Calu3 (cell line): ENCODE measurements around the gene PLEKHA7. TPM values are rescaled to one million over a fixed set of nuclear protein-coding genes. Genes with fewer than 3 reads are reported as not detected.
A peak's percentile ranks its signal among the peaks of the same experiment; 100 is the strongest.

Experiments
- BruUV-seq: library from RNA; stranded (reverse); fragments of 400-500 nt; replicated peaks from 2 replicates; lab custom pipeline; 2021; lab: Mats Ljungman, UMichigan
- CTCF ChIA-PET: fragments of 300-600 bp; sonication (Branson Sonifier 250); formaldehyde crosslinking; loops from one replicate; lab custom pipeline; 2022; ENCODE audit warnings: antibody characterized with exemption; lab: Charles Lee
- DNase-seq: peaks from one replicate; pipeline ENCODE4 v3.0.0; 2022
- H3K27ac Mint-ChIP-seq: one replicate; pipeline ENCODE4 v1.8.0; 2022; ENCODE audit warnings: mixed read lengths; ENCODE audit not compliant: unreplicated experiment
- H3K27me3 Mint-ChIP-seq: one replicate; pipeline ENCODE4 v1.8.0; 2022; ENCODE audit warnings: mixed read lengths; ENCODE audit not compliant: unreplicated experiment
- H3K36me3 Mint-ChIP-seq: one replicate; pipeline ENCODE4 v1.8.0; 2022; ENCODE audit warnings: mild to moderate bottlenecking, moderate library complexity, mixed read lengths; ENCODE audit not compliant: insufficient read depth, unreplicated experiment
- H3K4me1 Mint-ChIP-seq: one replicate; pipeline ENCODE4 v1.8.0; 2022; ENCODE audit warnings: mild to moderate bottlenecking, low read depth, mixed read lengths; ENCODE audit not compliant: unreplicated experiment
- H3K4me3 Mint-ChIP-seq: one replicate; pipeline ENCODE4 v1.8.0; 2022; ENCODE audit warnings: mild to moderate bottlenecking, low read depth, moderate library complexity, mixed read lengths; ENCODE audit not compliant: unreplicated experiment
- H3K9me3 Mint-ChIP-seq: one replicate; pipeline ENCODE4 v1.8.0; 2022; ENCODE audit warnings: low read depth, mixed read lengths; ENCODE audit not compliant: unreplicated experiment
- CTCF ChIP-seq: fragments of 200-600 bp; IDR thresholded peaks from one replicate; pipeline ENCODE4 v1.8.0; 2022; ENCODE audit warnings: antibody characterized with exemption; ENCODE audit not compliant: unreplicated experiment
- intact Hi-C: fragments of 100-400 bp; cut with micrococcal nuclease; formaldehyde crosslinking; loops from one replicate; pipeline ENCODE4 v1.10.0; 2022; ENCODE audit not compliant: unreplicated experiment
- total RNA-seq: library from RNA; stranded (reverse); gene quantifications from 2 replicates; pipeline ENCODE4 v1.2.3, GENCODE V29; 2022

Gene PLEKHA7
- total RNA-seq, 1 experiment from 2014 or later = 138 TPM

- peaks cover 22% of the 10 kb centered on the region for H3K36me3 Mint-ChIP-seq
- BruUV-seq = no TSS peak
- CTCF ChIA-PET = no interaction called here
- intact Hi-C loops = no loop called here
- TF ChIP-seq CTCF = no peak
- no peak overlapping the region for H3K27ac Mint-ChIP-seq
- no peaks in the 10 kb centered on the region for H3K9me3 Mint-ChIP-seq
- no peak overlapping the region for H3K4me3 Mint-ChIP-seq
- H3K27me3 Mint-ChIP-seq = no peaks in the 10 kb centered on the region
- DNase-seq = no peak
- peaks cover 77% of the 10 kb centered on the region for H3K4me1 Mint-ChIP-seq
Observed at GRCh38 chr11:16876837-16877236, 137.4 kb downstream of the PLEKHA7 start.

GRCh38 chr11:16876053-16876752 lies 138.0 kb downstream of the PLEKHA7 start:
- CTCF ChIA-PET = no interaction called here
- Mint-ChIP-seq H3K27ac (peak overlapping the region; percentile 43), H3K4me3 (no peak overlapping the region), H3K4me1 (peaks cover 70% of the 10 kb centered on the region), H3K36me3 (peaks cover 21% of the 10 kb centered on the region), H3K27me3 (no peaks in the 10 kb centered on the region), H3K9me3 (no peaks in the 10 kb centered on the region)
- intact Hi-C loops = no loop called here
- no peak for TF ChIP-seq CTCF
- no peak for DNase-seq
- BruUV-seq = no TSS peak

GRCh38 chr11:16874275-16874975 lies 139.8 kb downstream of the PLEKHA7 start:
- Mint-ChIP-seq H3K36me3 (peaks cover 34% of the 10 kb centered on the region), H3K9me3 (no peaks in the 10 kb centered on the region), H3K27me3 (no peaks in the 10 kb centered on the region), H3K27ac (peak overlapping the region; percentile 35), H3K4me1 (peaks cover 52% of the 10 kb centered on the region), H3K4me3 (no peak overlapping the region)
- no peak for TF ChIP-seq CTCF
- intact Hi-C loops = no loop called here
- CTCF ChIA-PET = no interaction called here
- BruUV-seq = no TSS peak
- no peak for DNase-seq

GRCh38 chr11:16873289-16873688 lies 140.9 kb downstream of the PLEKHA7 start:
- intact Hi-C loops = no loop called here
- no peak for DNase-seq
- no peak for TF ChIP-seq CTCF
- no peak overlapping the region for H3K4me3 Mint-ChIP-seq
- CTCF ChIA-PET = no interaction called here
- peaks cover 47% of the 10 kb centered on the region for H3K4me1 Mint-ChIP-seq
- no TSS peak for BruUV-seq
- no peaks in the 10 kb centered on the region for H3K9me3 Mint-ChIP-seq
- H3K27ac Mint-ChIP-seq = no peak overlapping the region
- peaks cover 38% of the 10 kb centered on the region for H3K36me3 Mint-ChIP-seq
- no peaks in the 10 kb centered on the region for H3K27me3 Mint-ChIP-seq
